Endometrial microvascular endothelial cells (primary cell): Measurements from ENCODE around the gene ITGB1. TPM values are rescaled to one million over a fixed set of nuclear protein-coding genes. Genes with fewer than 3 reads are reported as not detected.
"Not testable (repeated sequence)": the region's sequence is repeated elsewhere in the genome, so short reads cannot be mapped to it uniquely, and the experiment has no call there.

Experiments
- in situ Hi-C: cut with HindIII; loops from 2 replicates; pipeline ENCODE4 v1.10.0; 2017; ENCODE audit warnings: low sequenced_read_pairs, low pct_unique_long_range_greater_than_20kb; ENCODE audit errors: inconsistent ontology term
- total RNA-seq: library from RNA; depleted of rRNA; stranded (reverse); fragments of >200 nt; gene quantifications from one replicate; pipeline ENCODE4 v1.2.3, GENCODE V29; 2015; ENCODE audit errors: inconsistent ontology term

The ITGB1 gene
- total RNA-seq, 1 donor from 2014 or later, result 1,146 TPM

- in situ Hi-C loops, result not testable (repeated sequence)
Measured at GRCh38 chr10:32909970-32910369, 48.1 kb downstream of the ITGB1 start.

GRCh38 chr10:32909456-32909855, 48.6 kb downstream of the ITGB1 start:
- in situ Hi-C loops, result no loop called here

GRCh38 chr10:32906595-32906994, 51.4 kb downstream of the ITGB1 start:
- in situ Hi-C loops, result no loop called here

- in situ Hi-C loops, result no loop called here
Measured at GRCh38 chr10:32905466-32905865, 52.6 kb downstream of the ITGB1 start.

GRCh38 chr10:32901815-32902214, 56.2 kb downstream of the ITGB1 start:
- in situ Hi-C loops, result no loop called here

- in situ Hi-C loops, result not testable (repeated sequence)
Measured at GRCh38 chr10:32895200-32895968, 62.6 kb downstream of the ITGB1 start.

- in situ Hi-C loops, result no loop called here
Measured at GRCh38 chr10:32893916-32894664, 63.9 kb downstream of the ITGB1 start.

- in situ Hi-C loops, result no loop called here
Measured at GRCh38 chr10:32893434-32893833, 64.6 kb downstream of the ITGB1 start.

- in situ Hi-C loops, result no loop called here
Measured at GRCh38 chr10:32891261-32891660, 66.8 kb downstream of the ITGB1 start.

- in situ Hi-C loops, result no loop called here
Measured at GRCh38 chr10:32890444-32890843, 67.6 kb downstream of the ITGB1 start.

GRCh38 chr10:32889631-32890212, 68.3 kb downstream of the ITGB1 start:
- in situ Hi-C loops, result no loop called here

GRCh38 chr10:32888161-32888927, 69.7 kb downstream of the ITGB1 start:
- in situ Hi-C loops, result no loop called here

- in situ Hi-C loops, result no loop called here
Measured at GRCh38 chr10:32887481-32887880, 70.5 kb downstream of the ITGB1 start.

GRCh38 chr10:32882076-32882475, 76.0 kb downstream of the ITGB1 start:
- in situ Hi-C loops, result no loop called here

- in situ Hi-C loops, result no loop called here
Measured at GRCh38 chr10:32878646-32879045, 79.4 kb downstream of the ITGB1 start.

- in situ Hi-C loops, result no loop called here
Measured at GRCh38 chr10:32877915-32878314, 80.1 kb downstream of the ITGB1 start.

GRCh38 chr10:32865170-32865569, 92.9 kb downstream of the ITGB1 start:
- in situ Hi-C loops, result no loop called here

- in situ Hi-C loops, result no loop called here
Measured at GRCh38 chr10:32854435-32854834, 103.6 kb downstream of the ITGB1 start.

- in situ Hi-C loops, result no loop called here
Measured at GRCh38 chr10:32851301-32851700, 106.7 kb downstream of the ITGB1 start.
